GM23338 (cell line): ENCODE data around the gene HORMAD2. TPM values are rescaled to one million over a fixed set of nuclear protein-coding genes. Genes with fewer than 3 reads are reported as not detected.

Experiments
- ATAC-seq: fragments of 200-7000 bp; cut with Tn5 transposase; 3 replicates; pipeline ENCODE4 v1.9.1; 2020
- DNase-seq: peaks from one replicate; pipeline ENCODE4 v3.0.0-alpha.2; 2015; ENCODE audit warnings: low spot score
- H2AFZ ChIP-seq: fragments of 200-600 bp; sonication (generic); 2 replicates; pipeline ENCODE4 v1.8.0; 2016; ENCODE audit warnings: antibody characterized with exemption, mild to moderate bottlenecking, moderate library complexity
- H3F3A ChIP-seq: fragments of 200-600 bp; sonication (generic); replicated peaks from 2 replicates; pipeline ENCODE4 v1.8.0; 2017; ENCODE audit warnings: antibody characterized with exemption, mixed run types, low read depth
- H3K27ac ChIP-seq: fragments of 200-600 bp; sonication (generic); 2 replicates; pipeline ENCODE4 v1.6.1; 2016; ENCODE audit warnings: low read depth
- H3K27me3 ChIP-seq: fragments of 200-600 bp; sonication (generic); 2 replicates; pipeline ENCODE4 v1.8.0; 2016; ENCODE audit warnings: mild to moderate bottlenecking, mixed run types, moderate library complexity; ENCODE audit not compliant: insufficient read depth
- H3K36me3 ChIP-seq: fragments of 200-600 bp; sonication (generic); 2 replicates; pipeline ENCODE4 v1.8.0; 2016; ENCODE audit warnings: mild to moderate bottlenecking; ENCODE audit not compliant: insufficient read depth
- H3K4me1 ChIP-seq: fragments of 200-600 bp; sonication (generic); 2 replicates; pipeline ENCODE4 v1.8.0; 2016; ENCODE audit warnings: mild to moderate bottlenecking, moderate library complexity; ENCODE audit not compliant: insufficient read depth
- H3K4me2 ChIP-seq: fragments of 200-600 bp; sonication (generic); 2 replicates; pipeline ENCODE4 v1.7.1; 2017; ENCODE audit warnings: mixed run types
- H3K4me3 ChIP-seq: fragments of 200-600 bp; sonication (generic); 2 replicates; pipeline ENCODE4 v1.6.1; 2016; ENCODE audit warnings: mixed run types
- H3K79me2 ChIP-seq: fragments of 200-600 bp; sonication (generic); replicated peaks from 2 replicates; pipeline ENCODE4 v1.8.0; 2017; ENCODE audit warnings: mild to moderate bottlenecking; ENCODE audit not compliant: insufficient read depth
- H3K9me2 ChIP-seq: fragments of 200-600 bp; sonication (generic); 2 replicates; pipeline ENCODE4 v1.8.0; 2017; ENCODE audit not compliant: insufficient read depth
- H4K20me1 ChIP-seq: fragments of 200-600 bp; sonication (generic); replicated peaks from 2 replicates; pipeline ENCODE4 v1.8.0; 2017; ENCODE audit warnings: mild to moderate bottlenecking; ENCODE audit not compliant: insufficient read depth
- H3K27ac Mint-ChIP-seq: 2 replicates; pipeline ENCODE4 v1.8.0; 2020; ENCODE audit warnings: inconsistent platforms, mild to moderate bottlenecking, moderate library complexity, mixed read lengths
- H3K27me3 Mint-ChIP-seq: 3 replicates; pipeline ENCODE4 v1.8.0; 2022; ENCODE audit warnings: low read depth, mild to moderate bottlenecking, moderate library complexity, mixed read lengths, inconsistent platforms; ENCODE audit not compliant: insufficient read depth, poor library complexity
- H3K36me3 Mint-ChIP-seq: 3 replicates; pipeline ENCODE4 v1.8.0; 2021; ENCODE audit warnings: low read depth, mild to moderate bottlenecking, inconsistent platforms, moderate library complexity, mixed read lengths
- H3K4me1 Mint-ChIP-seq: 3 replicates; pipeline ENCODE4 v1.8.0; 2020; ENCODE audit warnings: mild to moderate bottlenecking, inconsistent platforms, mixed read lengths
- H3K4me3 Mint-ChIP-seq: 3 replicates; pipeline ENCODE4 v1.8.0; 2021; ENCODE audit warnings: moderate library complexity, mild to moderate bottlenecking, inconsistent platforms, mixed read lengths
- H3K9me3 Mint-ChIP-seq: 3 replicates; pipeline ENCODE4 v1.8.0; 2020; ENCODE audit warnings: moderate library complexity, mild to moderate bottlenecking, inconsistent platforms, mixed read lengths
- CREB1 ChIP-seq: fragments of 250-450 bp; sonication (Bioruptor Pico); IDR thresholded peaks from 2 replicates; pipeline ENCODE4 v1.5.0; 2020; ENCODE audit warnings: low read depth, mild to moderate bottlenecking, moderate library complexity
- EZH2phosphoT487 ChIP-seq: fragments of 200-600 bp; sonication (generic); IDR thresholded peaks from one replicate; pipeline ENCODE4 v1.8.1; 2018; ENCODE audit warnings: antibody characterized with exemption; ENCODE audit not compliant: unreplicated experiment
- NANOG ChIP-seq: IDR thresholded peaks from 2 replicates; pipeline ENCODE4 v1.6.1; 2016; ENCODE audit warnings: antibody characterized with exemption, borderline replicate concordance
- POLR2AphosphoS5 ChIP-seq: IDR thresholded peaks from 2 replicates; pipeline ENCODE4 v1.6.1; 2016; ENCODE audit warnings: antibody characterized with exemption, low read depth
- REST ChIP-seq: IDR thresholded peaks from one replicate; pipeline ENCODE4 v1.6.1; 2018; ENCODE audit warnings: antibody characterized with exemption; ENCODE audit not compliant: unreplicated experiment
- STAT1 ChIP-seq: IDR thresholded peaks from one replicate; pipeline ENCODE4 v1.6.1; 2016; ENCODE audit warnings: antibody characterized with exemption; ENCODE audit not compliant: unreplicated experiment
- polyA plus RNA-seq: library from polyadenylated mRNA; unstranded; fragments of >200 nt; fragmentation: Nextera tagmentation; extraction: Ambion mirVana; gene quantifications from 2 replicates; pipeline ENCODE4 v1.2.1, GENCODE V29; 2016
- total RNA-seq: library from RNA; depleted of rRNA; stranded (reverse); fragments of >200 nt; shearing (Covaris generic); gene quantifications from 2 replicates; pipeline ENCODE4 v1.2.3, GENCODE V29; 2014
- TF ChIP-seq, protein P1 (sequence below): fragments of 250-450 bp; sonication (Bioruptor Pico); IDR thresholded peaks from 2 replicates; pipeline ENCODE4 v1.5.0; 2020; ENCODE audit warnings: mild to moderate bottlenecking, moderate library complexity
- TF ChIP-seq, protein P2 (sequence below): IDR thresholded peaks from 2 replicates; pipeline ENCODE4 v1.6.1; 2016; ENCODE audit warnings: antibody characterized with exemption

Gene HORMAD2
- total and polyA plus RNA-seq, 2 experiments from 2014 or later = 0.40 TPM; not detected in 1

DNA sequence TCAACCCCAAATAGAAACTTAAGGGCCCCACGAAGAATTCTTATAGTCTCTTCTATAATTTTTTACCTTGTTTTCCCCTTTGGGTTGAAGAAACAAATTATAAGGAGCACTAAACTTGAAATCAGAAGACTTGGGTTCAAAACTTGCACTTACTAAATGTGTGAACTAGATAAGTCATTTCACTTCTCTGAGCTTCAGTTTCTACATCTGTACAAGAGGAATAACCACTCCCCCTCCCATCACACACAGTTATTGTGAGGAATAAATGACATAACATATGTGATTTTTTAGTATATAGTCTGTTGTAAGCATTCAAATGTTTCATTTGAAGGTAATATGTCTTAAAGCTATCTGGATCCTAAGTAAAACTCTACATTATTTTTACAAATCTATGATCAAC, 87.5 kb downstream of the HORMAD2 start (continued):
- TF ChIP-seq, protein P1, sequence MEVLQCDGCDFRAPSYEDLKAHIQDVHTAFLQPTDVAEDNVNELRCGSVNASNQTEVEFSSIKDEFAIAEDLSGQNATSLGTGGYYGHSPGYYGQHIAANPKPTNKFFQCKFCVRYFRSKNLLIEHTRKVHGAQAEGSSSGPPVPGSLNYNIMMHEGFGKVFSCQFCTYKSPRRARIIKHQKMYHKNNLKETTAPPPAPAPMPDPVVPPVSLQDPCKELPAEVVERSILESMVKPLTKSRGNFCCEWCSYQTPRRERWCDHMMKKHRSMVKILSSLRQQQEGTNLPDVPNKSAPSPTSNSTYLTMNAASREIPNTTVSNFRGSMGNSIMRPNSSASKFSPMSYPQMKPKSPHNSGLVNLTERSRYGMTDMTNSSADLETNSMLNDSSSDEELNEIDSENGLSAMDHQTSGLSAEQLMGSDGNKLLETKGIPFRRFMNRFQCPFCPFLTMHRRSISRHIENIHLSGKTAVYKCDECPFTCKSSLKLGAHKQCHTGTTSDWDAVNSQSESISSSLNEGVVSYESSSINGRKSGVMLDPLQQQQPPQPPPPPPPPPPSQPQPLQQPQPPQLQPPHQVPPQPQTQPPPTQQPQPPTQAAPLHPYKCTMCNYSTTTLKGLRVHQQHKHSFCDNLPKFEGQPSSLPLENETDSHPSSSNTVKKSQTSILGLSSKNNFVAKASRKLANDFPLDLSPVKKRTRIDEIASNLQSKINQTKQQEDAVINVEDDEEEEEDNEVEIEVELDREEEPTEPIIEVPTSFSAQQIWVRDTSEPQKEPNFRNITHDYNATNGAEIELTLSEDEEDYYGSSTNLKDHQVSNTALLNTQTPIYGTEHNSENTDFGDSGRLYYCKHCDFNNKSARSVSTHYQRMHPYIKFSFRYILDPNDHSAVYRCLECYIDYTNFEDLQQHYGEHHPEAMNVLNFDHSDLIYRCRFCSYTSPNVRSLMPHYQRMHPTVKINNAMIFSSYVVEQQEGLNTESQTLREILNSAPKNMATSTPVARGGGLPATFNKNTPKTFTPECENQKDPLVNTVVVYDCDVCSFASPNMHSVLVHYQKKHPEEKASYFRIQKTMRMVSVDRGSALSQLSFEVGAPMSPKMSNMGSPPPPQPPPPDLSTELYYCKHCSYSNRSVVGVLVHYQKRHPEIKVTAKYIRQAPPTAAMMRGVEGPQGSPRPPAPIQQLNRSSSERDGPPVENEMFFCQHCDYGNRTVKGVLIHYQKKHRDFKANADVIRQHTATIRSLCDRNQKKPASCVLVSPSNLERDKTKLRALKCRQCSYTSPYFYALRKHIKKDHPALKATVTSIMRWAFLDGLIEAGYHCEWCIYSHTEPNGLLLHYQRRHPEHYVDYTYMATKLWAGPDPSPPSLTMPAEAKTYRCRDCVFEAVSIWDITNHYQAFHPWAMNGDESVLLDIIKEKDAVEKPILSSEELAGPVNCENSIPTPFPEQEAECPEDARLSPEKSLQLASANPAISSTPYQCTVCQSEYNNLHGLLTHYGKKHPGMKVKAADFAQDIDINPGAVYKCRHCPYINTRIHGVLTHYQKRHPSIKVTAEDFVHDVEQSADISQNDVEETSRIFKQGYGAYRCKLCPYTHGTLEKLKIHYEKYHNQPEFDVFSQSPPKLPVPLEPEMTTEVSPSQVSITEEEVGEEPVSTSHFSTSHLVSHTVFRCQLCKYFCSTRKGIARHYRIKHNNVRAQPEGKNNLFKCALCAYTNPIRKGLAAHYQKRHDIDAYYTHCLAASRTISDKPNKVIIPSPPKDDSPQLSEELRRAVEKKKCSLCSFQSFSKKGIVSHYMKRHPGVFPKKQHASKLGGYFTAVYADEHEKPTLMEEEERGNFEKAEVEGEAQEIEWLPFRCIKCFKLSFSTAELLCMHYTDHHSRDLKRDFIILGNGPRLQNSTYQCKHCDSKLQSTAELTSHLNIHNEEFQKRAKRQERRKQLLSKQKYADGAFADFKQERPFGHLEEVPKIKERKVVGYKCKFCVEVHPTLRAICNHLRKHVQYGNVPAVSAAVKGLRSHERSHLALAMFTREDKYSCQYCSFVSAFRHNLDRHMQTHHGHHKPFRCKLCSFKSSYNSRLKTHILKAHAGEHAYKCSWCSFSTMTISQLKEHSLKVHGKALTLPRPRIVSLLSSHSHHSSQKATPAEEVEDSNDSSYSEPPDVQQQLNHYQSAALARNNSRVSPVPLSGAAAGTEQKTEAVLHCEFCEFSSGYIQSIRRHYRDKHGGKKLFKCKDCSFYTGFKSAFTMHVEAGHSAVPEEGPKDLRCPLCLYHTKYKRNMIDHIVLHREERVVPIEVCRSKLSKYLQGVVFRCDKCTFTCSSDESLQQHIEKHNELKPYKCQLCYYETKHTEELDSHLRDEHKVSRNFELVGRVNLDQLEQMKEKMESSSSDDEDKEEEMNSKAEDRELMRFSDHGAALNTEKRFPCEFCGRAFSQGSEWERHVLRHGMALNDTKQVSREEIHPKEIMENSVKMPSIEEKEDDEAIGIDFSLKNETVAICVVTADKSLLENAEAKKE (CRISPR knock-in tag) = no peak

GRCh38 chr22:30169002-30169401, 88.7 kb downstream of the HORMAD2 start:
- Mint-ChIP-seq H3K27me3 (peaks cover 4% of the 10 kb centered on the region), H3K36me3 (no peaks in the 10 kb centered on the region), H3K27ac (no peak overlapping the region), H3K4me1 (no peaks in the 10 kb centered on the region), H3K4me3 (no peak overlapping the region), H3K9me3 (no peaks in the 10 kb centered on the region)
- no peaks in the 10 kb centered on the region for H3K4me1 ChIP-seq
- no peaks in the 10 kb centered on the region for H3K27me3 ChIP-seq
- no peak overlapping the region for H3K4me2 ChIP-seq
- TF ChIP-seq REST (no peak), POLR2AphosphoS5 (no peak), STAT1 (no peak), CREB1 (no peak), NANOG (no peak), EZH2phosphoT487 (no peak)
- TF ChIP-seq, protein P2, sequence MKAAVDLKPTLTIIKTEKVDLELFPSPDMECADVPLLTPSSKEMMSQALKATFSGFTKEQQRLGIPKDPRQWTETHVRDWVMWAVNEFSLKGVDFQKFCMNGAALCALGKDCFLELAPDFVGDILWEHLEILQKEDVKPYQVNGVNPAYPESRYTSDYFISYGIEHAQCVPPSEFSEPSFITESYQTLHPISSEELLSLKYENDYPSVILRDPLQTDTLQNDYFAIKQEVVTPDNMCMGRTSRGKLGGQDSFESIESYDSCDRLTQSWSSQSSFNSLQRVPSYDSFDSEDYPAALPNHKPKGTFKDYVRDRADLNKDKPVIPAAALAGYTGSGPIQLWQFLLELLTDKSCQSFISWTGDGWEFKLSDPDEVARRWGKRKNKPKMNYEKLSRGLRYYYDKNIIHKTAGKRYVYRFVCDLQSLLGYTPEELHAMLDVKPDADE = no peak
- no peaks in the 10 kb centered on the region for H3K36me3 ChIP-seq
- peaks cover 4% of the 10 kb centered on the region for H3K9me2 ChIP-seq
- H3F3A ChIP-seq = no peaks in the 10 kb centered on the region
- ATAC-seq (no peak), DNase-seq (no peak)
- no peak overlapping the region for H3K4me3 ChIP-seq
- H3K27ac ChIP-seq = no peak overlapping the region
- H3K79me2 ChIP-seq = no peaks in the 10 kb centered on the region
- no peaks in the 10 kb centered on the region for H4K20me1 ChIP-seq
- no peak overlapping the region for H2AFZ ChIP-seq
